Measurements from ENCODE around the gene UBAP2. TPM values are rescaled to one million over a fixed set of nuclear protein-coding genes. Genes with fewer than 3 reads are reported as not detected.

The UBAP2 gene
- total RNA-seq, 1 donor from 2014 or later: 21.5 TPM

- intact Hi-C loops (cut with DNase I): no loop called here
- no peak for DNase-seq (ENCODE audit: low spot score)
These were observed 154.4 kb downstream of the UBAP2 start for GRCh38 chr9:33894316-33894715.

DNA sequence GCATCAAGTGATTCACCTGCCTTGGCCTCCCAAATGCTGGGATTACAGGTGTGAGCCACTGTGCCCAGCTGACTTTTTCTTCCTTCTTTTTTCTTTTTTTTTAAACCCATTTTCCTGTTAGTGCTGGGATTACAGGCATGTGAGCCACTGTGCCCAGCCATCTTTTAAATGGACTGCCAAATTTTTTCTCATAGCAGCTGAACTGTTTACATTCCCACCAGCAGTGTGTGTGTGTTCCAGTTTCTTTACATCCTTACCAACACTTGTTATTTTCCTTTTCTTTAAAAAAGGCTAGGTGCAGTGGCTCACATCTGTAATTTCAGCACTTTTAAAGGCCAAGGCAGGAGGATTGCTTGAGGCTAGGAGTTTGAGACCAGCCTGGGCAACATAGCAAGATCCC, 154.8 kb downstream of the UBAP2 start:
- intact Hi-C loops (cut with DNase I): no loop called here
- no peak for DNase-seq (ENCODE audit: low spot score)

DNA sequence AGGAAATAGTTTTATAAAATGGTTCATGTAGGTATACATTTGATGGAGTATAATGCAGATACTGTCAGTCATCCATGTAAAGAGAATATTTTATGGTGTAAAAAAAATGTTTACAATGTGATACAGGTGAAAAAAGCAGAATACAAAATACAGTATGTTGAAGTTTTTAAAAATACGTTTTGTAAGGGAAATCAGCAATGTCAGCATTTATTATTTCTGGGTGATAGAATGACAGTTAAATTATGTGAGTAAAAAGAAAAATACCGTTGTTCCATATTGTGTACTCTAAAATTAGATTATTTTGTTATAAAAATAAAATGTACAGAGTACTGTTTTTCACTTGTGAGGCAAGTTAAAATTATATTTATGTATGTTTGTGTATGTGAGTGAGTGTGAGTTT, 162.7 kb downstream of the UBAP2 start:
- intact Hi-C loops (cut with DNase I): no loop called here
- DNase-seq (ENCODE audit: low spot score): no peak

- intact Hi-C loops (cut with DNase I): no loop called here
- no peak for DNase-seq (ENCODE audit: low spot score)
These were observed 163.6 kb downstream of the UBAP2 start for GRCh38 chr9:33884856-33885701.

GRCh38 chr9:33881635-33882034, 167.1 kb downstream of the UBAP2 start:
- intact Hi-C loops (cut with DNase I): no loop called here
- DNase-seq (ENCODE audit: low spot score): no peak

- intact Hi-C loops (cut with DNase I): no loop called here
- no peak for DNase-seq (ENCODE audit: low spot score)
These were observed 168.2 kb downstream of the UBAP2 start for GRCh38 chr9:33880211-33881089.

DNA sequence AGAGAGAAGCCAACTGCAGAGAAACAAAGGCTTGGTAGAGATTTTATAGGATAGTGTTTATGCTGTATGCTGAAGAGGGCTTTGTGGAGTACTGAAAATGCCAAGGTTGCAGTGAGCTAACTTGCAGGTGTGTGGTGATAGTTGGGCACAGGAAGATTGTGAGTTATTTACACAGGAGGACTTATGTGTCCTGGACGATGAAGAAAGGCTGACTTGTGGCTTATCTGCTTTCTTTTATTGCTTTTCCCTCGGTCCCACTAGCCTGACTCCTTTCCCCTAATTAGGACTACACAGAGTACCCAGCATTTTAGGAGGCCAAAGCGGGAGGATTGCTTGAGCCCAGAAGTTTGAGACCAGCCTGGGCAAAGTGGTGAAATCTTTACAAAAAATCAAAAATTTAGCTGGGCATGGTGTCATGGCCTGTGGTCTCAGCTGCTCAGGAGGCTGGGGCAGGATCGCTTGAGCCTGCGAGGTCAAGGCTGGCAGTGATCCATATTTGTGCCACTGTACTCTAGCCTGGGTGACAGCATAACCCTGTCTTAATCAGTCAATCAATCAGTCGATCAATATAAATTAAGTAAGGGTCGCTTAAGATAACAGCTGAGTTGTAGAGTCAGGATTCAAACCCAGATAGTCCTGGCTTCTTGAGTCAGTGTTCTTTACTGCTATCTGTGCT, 169.9 kb downstream of the UBAP2 start:
- intact Hi-C loops (cut with DNase I): no loop called here
- DNase-seq (ENCODE audit: low spot score): no peak

DNA sequence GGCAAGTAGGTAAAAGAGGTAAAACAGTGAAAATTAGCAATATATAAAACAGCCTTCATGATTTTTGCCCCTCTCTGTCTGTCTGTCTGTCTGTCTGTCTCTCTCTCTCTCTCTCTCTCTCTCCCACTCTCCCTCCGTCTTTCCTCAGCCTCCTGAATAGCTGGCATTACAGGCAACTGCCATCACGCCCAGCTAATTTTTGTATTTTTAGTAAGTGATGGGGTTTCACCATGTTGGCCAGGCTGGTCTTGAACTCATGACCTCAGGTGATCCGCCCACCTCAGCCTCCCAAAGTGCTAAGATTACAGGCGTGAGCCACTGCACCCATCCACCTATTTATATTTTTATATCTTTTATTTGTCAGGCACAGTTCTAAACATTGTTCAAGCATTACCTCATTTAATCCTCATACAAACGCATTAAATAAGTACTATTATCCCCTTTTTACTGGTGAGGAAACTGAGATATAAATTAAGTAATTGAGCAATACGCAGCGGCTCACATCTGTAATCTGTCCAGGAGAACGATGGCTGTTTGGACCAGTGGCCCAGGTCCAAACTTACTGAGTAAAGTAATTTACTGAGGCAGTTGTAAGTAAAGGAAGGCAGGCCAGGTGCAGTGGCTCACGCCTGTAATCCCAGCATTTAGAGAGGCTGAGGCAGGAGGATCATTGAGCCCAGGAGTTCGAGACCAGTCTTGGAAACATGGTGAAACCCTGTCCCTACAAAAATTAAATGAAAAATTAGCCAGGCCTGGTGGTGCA, 170.8 kb downstream of the UBAP2 start:
- DNase-seq (ENCODE audit: low spot score): no peak
- intact Hi-C loops (cut with DNase I): no loop called here

Other genes with a start within 250 kb of the UBAP2 start
- gene UBE2R2, start 231.7 kb downstream of the UBAP2 start, total RNA-seq: 38.8 TPM
- gene DCAF12, start 77.8 kb upstream of the UBAP2 start, total RNA-seq: 15.7 TPM
- 40.6 TPM for gene UBAP1, start 130.2 kb upstream of the UBAP2 start, total RNA-seq

Data from cardiac septum (tissue), 1 donor.